ENCODE results near the gene ZNF678. TPM values are rescaled to one million over a fixed set of nuclear protein-coding genes. Genes with fewer than 3 reads are reported as not detected.

Gene ZNF678
- total and polyA plus RNA-seq, 2 of the 8 experiments (the other 6 are each of a cell fraction or from before 2014, with no cell fraction given) = 6.9 to 28.3 TPM

GRCh38 chr1:227654431-227654830, 91.1 kb downstream of the ZNF678 start:
- H3K79me2 ChIP-seq (ENCODE audit: control insufficient read depth in 1 of 2, insufficient read depth in 2 of 2, low read length in 2 of 2) = no peaks in the 10 kb centered on the region
- no peak overlapping the region for H2AFZ ChIP-seq (ENCODE audit: low read length)
- no peak overlapping the region for H2BK12ac ChIP-seq (ENCODE audit: low read depth, low read length)
- H3K18ac ChIP-seq (ENCODE audit: extremely low read depth, low read length) = no peak overlapping the region
- no peak overlapping the region for H4K5ac ChIP-seq (ENCODE audit: insufficient read length, low read depth, low read length)
- 90% methylated on average over 2 of the region's 2 CpGs; no CpG with 5 or more reads in 1 of the 2 experiments for WGBS, 2 experiments (ENCODE audit: extremely low coverage in 1 of 2, insufficient coverage in 1 of 2, insufficient read length in 1 of 2, insufficient replicate concordance in 2 of 2, low coverage in 1 of 2, low lambda C conversion rate in 2 of 2, missing lambda C conversion rate in 1 of 2)
- no peaks in the 10 kb centered on the region for H3K23me2 ChIP-seq (ENCODE audit: low read depth, low read length)
- H3K9me3 ChIP-seq (ENCODE audit: insufficient read depth in 2 of 2, low read depth in 1 of 2, low read length in 1 of 2) = peaks cover 64 to 92% of the 10 kb centered on the region in 2 experiments
- POLR2A ChIA-PET (ENCODE audit: partially characterized antibody) = no interaction called here
- no peak overlapping the region for H3K4ac ChIP-seq (replicated peaks; ENCODE audit: insufficient read length, low read depth, low read length)
- H3K4me3 ChIP-seq (ENCODE audit: extremely low read depth in 1 of 4, insufficient read depth in 2 of 4, low read depth in 3 of 4, low read length in 4 of 4) = peak overlapping the region in 1 of 4 experiments; percentile 28; a peak in 1 of 8 replicates
- H3K79me1 ChIP-seq (ENCODE audit: low read depth, low read length) = no peaks in the 10 kb centered on the region
- H3K27ac ChIP-seq (ENCODE audit: low read depth, low read length) = no peak overlapping the region
- FAIRE-seq (no peak), DNase-seq (ENCODE audit: low read depth in 1 of 2, low spot score in 2 of 2) (no peak)
- CTCF ChIA-PET (ENCODE audit: partially characterized antibody) = no interaction called here
- H3K4me2 ChIP-seq (ENCODE audit: insufficient read depth in 1 of 2, low read depth in 2 of 2, low read length in 2 of 2) = no peak overlapping the region
- no peak overlapping the region for H3K23ac ChIP-seq (ENCODE audit: insufficient read length)
- no peaks in the 10 kb centered on the region for H3K27me3 ChIP-seq (replicated peaks in 1 of 4; ENCODE audit: control insufficient read depth in 3 of 4, extremely low read depth in 1 of 4, insufficient read depth in 3 of 4, low read length in 3 of 4)
- H4K91ac ChIP-seq (replicated peaks; ENCODE audit: insufficient read length, low read length) = no peak overlapping the region
- no peak overlapping the region for H3K9ac ChIP-seq (replicated peaks in 1 of 4; ENCODE audit: extremely low read depth in 1 of 4, low read depth in 3 of 4, low read length in 3 of 4)
- H2BK15ac ChIP-seq (ENCODE audit: low read length) = no peak overlapping the region
- H4K8ac ChIP-seq (ENCODE audit: extremely low read depth, insufficient read depth, low read length) = no peak overlapping the region
- H3K4me1 ChIP-seq (replicated peaks in 1 of 4; ENCODE audit: control insufficient read depth in 3 of 4, insufficient read depth in 4 of 4, low read length in 3 of 4) = no peaks in the 10 kb centered on the region
- H3K36me3 ChIP-seq (ENCODE audit: control insufficient read depth in 2 of 4, insufficient read depth in 4 of 4, low read length in 3 of 4) = peaks cover 2 to 74% (median 32%) of the 10 kb centered on the region in 4 experiments; a peak in 7 of 8 replicates
- no peak overlapping the region for H2AK5ac ChIP-seq (ENCODE audit: low read depth, low read length)
- H3K14ac ChIP-seq (ENCODE audit: insufficient read length) = no peak overlapping the region
- TF ChIP-seq RFX5 (IDR thresholded peaks at IDR 0.05; ENCODE audit: borderline replicate concordance, low read depth, low read length) (no peak), SAP30 (IDR thresholded peaks at IDR 0.05; ENCODE audit: insufficient read depth, insufficient replicate concordance, low read length) (no peak), BRCA1 (IDR thresholded peaks at IDR 0.05; ENCODE audit: low read depth, low read length) (no peak), RXRA (IDR thresholded peaks at IDR 0.05; ENCODE audit: insufficient read depth, low read depth, low read length) (no peak), NRF1 (IDR thresholded peaks at IDR 0.05; ENCODE audit: low read depth, low read length) (no peak), BCL11A (IDR thresholded peaks at IDR 0.05; ENCODE audit: low read depth in 2 of 2, low read length in 2 of 2) (no peak)
- TF ChIP-seq, protein P1, sequence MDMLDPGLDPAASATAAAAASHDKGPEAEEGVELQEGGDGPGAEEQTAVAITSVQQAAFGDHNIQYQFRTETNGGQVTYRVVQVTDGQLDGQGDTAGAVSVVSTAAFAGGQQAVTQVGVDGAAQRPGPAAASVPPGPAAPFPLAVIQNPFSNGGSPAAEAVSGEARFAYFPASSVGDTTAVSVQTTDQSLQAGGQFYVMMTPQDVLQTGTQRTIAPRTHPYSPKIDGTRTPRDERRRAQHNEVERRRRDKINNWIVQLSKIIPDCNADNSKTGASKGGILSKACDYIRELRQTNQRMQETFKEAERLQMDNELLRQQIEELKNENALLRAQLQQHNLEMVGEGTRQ (IDR thresholded peaks at IDR 0.05; ENCODE audit: low read length) = no peak
- H4K20me1 ChIP-seq (replicated peaks in 1 of 2; ENCODE audit: control insufficient read depth in 1 of 2, insufficient read depth in 2 of 2, low read length in 2 of 2) = no peaks in the 10 kb centered on the region
- no peak overlapping the region for H2BK5ac ChIP-seq (ENCODE audit: low read depth, low read length)
- no peak overlapping the region for H2BK120ac ChIP-seq (replicated peaks; ENCODE audit: low read depth, low read length)
- H3K56ac ChIP-seq (replicated peaks; ENCODE audit: insufficient read length, low read depth, low read length) = no peak overlapping the region
- H2BK20ac ChIP-seq (ENCODE audit: low read length) = no peak overlapping the region

Measured in H1 (cell line).